Loucy (cell line): ENCODE measurements around the gene ZNRF2.

Source experiments
- H2AFZ ChIP-seq: fragments of 200-600 bp; sonication (generic); 2 replicates; pipeline ENCODE4 v1.6.0; 2016; ENCODE audit warnings: antibody characterized with exemption, mild to moderate bottlenecking, low read length, moderate library complexity
- H3F3A ChIP-seq: fragments of 200-600 bp; 2 replicates; pipeline ENCODE4 v1.6.0; 2016; ENCODE audit warnings: antibody characterized with exemption, low read depth, mild to moderate bottlenecking
- H3K27me3 ChIP-seq: fragments of 200-600 bp; sonication (generic); 2 replicates; pipeline ENCODE4 v1.6.1; 2014; ENCODE audit warnings: low read length, mild to moderate bottlenecking; ENCODE audit not compliant: insufficient read depth, poor library complexity, severe bottlenecking
- H3K36me3 ChIP-seq: fragments of 200-600 bp; sonication (generic); 2 replicates; pipeline ENCODE4 v1.6.1; 2016; ENCODE audit warnings: low read length; ENCODE audit not compliant: insufficient read depth
- H3K4me1 ChIP-seq: fragments of 200-600 bp; sonication (generic); 2 replicates; pipeline ENCODE4 v1.5.1; 2014; ENCODE audit warnings: low read length, mild to moderate bottlenecking; ENCODE audit not compliant: insufficient read depth, poor library complexity, severe bottlenecking
- H3K4me2 ChIP-seq: fragments of 200-600 bp; sonication (generic); 2 replicates; pipeline ENCODE4 v1.6.0; 2014; ENCODE audit warnings: antibody characterized with exemption, low read length, low read depth, mild to moderate bottlenecking; ENCODE audit not compliant: poor library complexity, severe bottlenecking
- H3K4me3 ChIP-seq: fragments of 200-600 bp; sonication (generic); 2 replicates; pipeline ENCODE4 v1.5.1; 2014; ENCODE audit warnings: low read length, mild to moderate bottlenecking, mixed read lengths; ENCODE audit not compliant: poor library complexity, severe bottlenecking
- H3K79me2 ChIP-seq: fragments of 200-600 bp; sonication (generic); 2 replicates; pipeline ENCODE4 v1.6.1; 2014; ENCODE audit warnings: low read length; ENCODE audit not compliant: insufficient read depth
- H3K9ac ChIP-seq: fragments of 200-600 bp; sonication (generic); 2 replicates; pipeline ENCODE4 v1.6.0; 2014; ENCODE audit warnings: mild to moderate bottlenecking, low read depth, low read length, moderate library complexity; ENCODE audit not compliant: poor library complexity, severe bottlenecking
- H3K9me2 ChIP-seq: fragments of 200-600 bp; sonication (generic); replicated peaks from 2 replicates; pipeline ENCODE4 v1.6.1; 2016; ENCODE audit warnings: low read depth, low read length, mixed read lengths
- H3K9me3 ChIP-seq: fragments of 200-600 bp; sonication (generic); 2 replicates; pipeline ENCODE4 v1.6.1; 2014; ENCODE audit warnings: mild to moderate bottlenecking, antibody characterized with exemption, low read length, low read depth; ENCODE audit not compliant: insufficient read depth
- H4K20me1 ChIP-seq: fragments of 200-600 bp; sonication (generic); 2 replicates; pipeline ENCODE4 v1.6.0; 2014; ENCODE audit warnings: antibody characterized with exemption, low read length, mild to moderate bottlenecking; ENCODE audit not compliant: insufficient read depth, poor library complexity, severe bottlenecking
- CTCF ChIP-seq: fragments of 200-600 bp; sonication (generic); conservative IDR thresholded peaks from 2 replicates; pipeline ENCODE4 v1.5.1; 2014; ENCODE audit warnings: mild to moderate bottlenecking, antibody characterized with exemption, low read length
- EZH2phosphoT487 ChIP-seq: fragments of 200-600 bp; IDR thresholded peaks from 2 replicates; pipeline ENCODE4 v1.6.1; 2018; ENCODE audit warnings: antibody characterized with exemption, mild to moderate bottlenecking, moderate library complexity, borderline replicate concordance

Gene ZNRF2

GRCh38 chr7:30331338-30331737, 46.9 kb downstream of the ZNRF2 start:
- no peaks in the 10 kb centered on the region for H3K27me3 ChIP-seq
- H3K4me1 ChIP-seq, result peaks cover 27% of the 10 kb centered on the region
- H3K4me3 ChIP-seq, result peak overlapping the region; percentile 33
- peaks cover 93% of the 10 kb centered on the region for H3K79me2 ChIP-seq
- H3K4me2 ChIP-seq, result peak overlapping the region; percentile 60
- H4K20me1 ChIP-seq, result peaks cover 73% of the 10 kb centered on the region
- TF ChIP-seq CTCF, result no peak
- no peak for TF ChIP-seq EZH2phosphoT487
- H3K9ac ChIP-seq, result no peak overlapping the region
- peaks cover 10% of the 10 kb centered on the region for H3F3A ChIP-seq
- no peaks in the 10 kb centered on the region; the same call in 1 of the 2 replicates for H3K36me3 ChIP-seq
- H3K9me3 ChIP-seq, result no peaks in the 10 kb centered on the region
- H3K9me2 ChIP-seq, result no peaks in the 10 kb centered on the region
- H2AFZ ChIP-seq, result no peak overlapping the region

- TF ChIP-seq EZH2phosphoT487 (no peak), CTCF (no peak)
- no peak overlapping the region for H3K4me3 ChIP-seq
- H3K9me2 ChIP-seq, result no peaks in the 10 kb centered on the region
- H3F3A ChIP-seq, result peaks cover 10% of the 10 kb centered on the region
- H3K4me1 ChIP-seq, result peaks cover 27% of the 10 kb centered on the region
- no peaks in the 10 kb centered on the region for H3K36me3 ChIP-seq
- peaks cover 93% of the 10 kb centered on the region for H3K79me2 ChIP-seq
- no peaks in the 10 kb centered on the region for H3K27me3 ChIP-seq
- no peak overlapping the region for H2AFZ ChIP-seq
- H3K4me2 ChIP-seq, result no peak overlapping the region
- peaks cover 83% of the 10 kb centered on the region for H4K20me1 ChIP-seq
- no peaks in the 10 kb centered on the region for H3K9me3 ChIP-seq
- H3K9ac ChIP-seq, result no peak overlapping the region
Measured at GRCh38 chr7:30332549-30332948, 48.2 kb downstream of the ZNRF2 start.

GRCh38 chr7:30335763-30336487, 51.5 kb downstream of the ZNRF2 start:
- H3K4me2 ChIP-seq, result no peak overlapping the region
- peaks cover 2% of the 10 kb centered on the region for H3F3A ChIP-seq
- H3K4me1 ChIP-seq, result peaks cover 9% of the 10 kb centered on the region
- peaks cover 93% of the 10 kb centered on the region for H3K79me2 ChIP-seq
- H3K36me3 ChIP-seq, result no peaks in the 10 kb centered on the region
- no peak overlapping the region for H2AFZ ChIP-seq
- H3K9me2 ChIP-seq, result no peaks in the 10 kb centered on the region
- no peak for TF ChIP-seq CTCF
- no peak for TF ChIP-seq EZH2phosphoT487
- peaks cover 63% of the 10 kb centered on the region for H4K20me1 ChIP-seq
- H3K9ac ChIP-seq, result no peak overlapping the region
- H3K27me3 ChIP-seq, result no peaks in the 10 kb centered on the region
- no peaks in the 10 kb centered on the region for H3K9me3 ChIP-seq
- no peak overlapping the region for H3K4me3 ChIP-seq
